ENCODE measurements around the gene NOL3.

NOL3 gene

GRCh38 chr16:67196881-67197280, 26.5 kb downstream of the NOL3 start:
- Histone ChIP-seq H3K9me3 (ENCODE audit: control insufficient read depth, low read length) (no peaks in the 10 kb centered on the region), H3K27ac (ENCODE audit: insufficient read depth, low read depth, low read length, poor library complexity, severe bottlenecking) (no peak overlapping the region), H3K4me3 (ENCODE audit: insufficient read depth, low read depth, low read length) (no peak overlapping the region), H3K27me3 (ENCODE audit: control insufficient read depth, insufficient read depth, low read length, poor library complexity, severe bottlenecking) (no peaks in the 10 kb centered on the region), H3K4me1 (ENCODE audit: control insufficient read depth, insufficient read depth, low read length) (peaks cover 8% of the 10 kb centered on the region), H3K36me3 (ENCODE audit: control insufficient read depth, insufficient read depth, low read length) (peaks cover 36% of the 10 kb centered on the region)
- WGBS, 2 experiments: 96 to 97% methylated on average over 1 of the region's 1 CpG

DNA sequence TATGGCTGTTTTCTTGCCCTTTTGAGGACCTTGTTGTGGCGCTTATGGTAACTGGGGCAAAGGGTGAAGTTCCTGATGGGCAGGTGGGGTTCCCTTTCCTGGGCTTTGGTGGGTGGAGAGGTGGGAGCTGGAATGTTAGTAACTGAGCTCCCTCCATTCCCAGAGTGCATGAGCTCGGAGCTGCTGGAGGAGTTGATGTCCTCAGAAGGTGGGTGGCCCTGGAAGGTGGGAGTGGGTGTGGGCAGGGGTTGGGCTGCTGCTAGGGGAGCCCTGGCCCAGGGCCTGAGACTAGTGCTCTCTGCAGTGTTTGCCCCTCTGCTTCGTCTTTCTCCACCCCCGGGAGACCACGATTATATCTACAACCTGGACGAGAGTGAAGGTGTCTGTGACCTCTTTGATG, 27.4 kb downstream of the NOL3 start:
- no peak overlapping the region for H3K4me3 ChIP-seq (ENCODE audit: insufficient read depth, low read depth, low read length)
- WGBS, 2 experiments: 93 to 97% methylated on average over 6 of the region's 6 CpGs
- H3K27ac ChIP-seq (ENCODE audit: insufficient read depth, low read depth, low read length, poor library complexity, severe bottlenecking): no peak overlapping the region
- no peaks in the 10 kb centered on the region for H3K27me3 ChIP-seq (ENCODE audit: control insufficient read depth, insufficient read depth, low read length, poor library complexity, severe bottlenecking)
- H3K4me1 ChIP-seq (ENCODE audit: control insufficient read depth, insufficient read depth, low read length): peaks cover 8% of the 10 kb centered on the region
- peaks cover 36% of the 10 kb centered on the region for H3K36me3 ChIP-seq (ENCODE audit: control insufficient read depth, insufficient read depth, low read length)
- no peaks in the 10 kb centered on the region for H3K9me3 ChIP-seq (ENCODE audit: control insufficient read depth, low read length)

- Histone ChIP-seq H3K27ac (ENCODE audit: insufficient read depth, low read depth, low read length, poor library complexity, severe bottlenecking) (no peak overlapping the region), H3K9me3 (ENCODE audit: control insufficient read depth, low read length) (no peaks in the 10 kb centered on the region), H3K27me3 (ENCODE audit: control insufficient read depth, insufficient read depth, low read length, poor library complexity, severe bottlenecking) (no peaks in the 10 kb centered on the region), H3K4me3 (ENCODE audit: insufficient read depth, low read depth, low read length) (no peak overlapping the region), H3K36me3 (ENCODE audit: control insufficient read depth, insufficient read depth, low read length) (peaks cover 36% of the 10 kb centered on the region), H3K4me1 (ENCODE audit: control insufficient read depth, insufficient read depth, low read length) (peaks cover 3% of the 10 kb centered on the region)
- 88 to 89% methylated on average over 12 of the region's 12 CpGs for WGBS, 2 experiments
Measured at GRCh38 chr16:67198238-67198734, 27.9 kb downstream of the NOL3 start.

DNA sequence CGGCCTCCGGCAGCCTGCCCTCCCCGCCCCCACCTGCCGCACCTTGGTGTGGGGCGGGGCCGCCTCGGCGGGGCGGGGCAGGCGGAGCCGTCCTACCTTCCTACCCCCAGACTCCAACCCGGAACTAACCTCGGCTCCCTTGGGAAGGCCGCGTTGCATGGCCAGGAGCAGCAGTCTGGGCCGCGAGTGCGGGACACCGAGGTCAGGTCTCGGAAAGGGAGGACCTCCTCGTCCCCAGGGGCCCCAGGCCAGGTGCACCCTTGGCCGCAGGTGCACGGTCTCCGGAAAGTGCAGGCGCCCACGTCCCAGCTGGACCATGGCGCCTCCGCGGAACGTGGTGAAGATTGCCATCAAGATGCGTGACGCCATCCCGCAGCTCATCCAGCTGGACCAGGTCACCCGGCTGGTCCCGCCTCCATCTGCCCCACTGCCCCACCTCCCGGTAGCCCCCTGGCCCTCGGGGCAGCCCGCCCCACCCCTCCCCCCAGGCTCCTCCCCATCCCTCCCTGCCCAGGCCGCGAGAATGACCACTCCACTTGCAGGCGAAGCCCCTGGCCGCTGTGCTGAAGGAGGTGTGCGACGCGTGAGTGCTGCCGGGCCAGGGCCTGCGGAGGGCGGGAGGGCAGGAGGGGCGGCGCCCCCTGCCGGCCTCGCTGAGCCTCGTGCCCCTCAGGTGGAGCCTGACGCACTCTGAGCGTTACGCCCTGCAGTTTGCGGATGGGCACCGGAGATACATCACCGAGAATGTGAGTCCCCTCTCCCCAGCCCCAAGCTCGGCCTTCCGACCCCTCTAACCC, 28.9 kb downstream of the NOL3 start, which contains the start of gene ELMO3:
TSS of gene ELMO3 (plus strand) at position 121 of the 797 bp plus-strand sequence. CDS start at position 317, 196 bp downstream.
- Histone ChIP-seq H3K27me3 (ENCODE audit: control insufficient read depth, insufficient read depth, low read length, poor library complexity, severe bottlenecking) (no peaks in the 10 kb centered on the region), H3K27ac (ENCODE audit: insufficient read depth, low read depth, low read length, poor library complexity, severe bottlenecking) (no peak within 1 kb of the TSS), H3K36me3 (ENCODE audit: control insufficient read depth, insufficient read depth, low read length) (peaks cover 34% of the 10 kb centered on the region), H3K4me3 (ENCODE audit: insufficient read depth, low read depth, low read length) (no peak within 1 kb of the TSS), H3K9me3 (ENCODE audit: control insufficient read depth, low read length) (no peaks in the 10 kb centered on the region), H3K4me1 (ENCODE audit: control insufficient read depth, insufficient read depth, low read length) (no peaks in the 10 kb centered on the region)
- WGBS, 2 experiments: 77% methylated on average over 60 of the region's 61 CpGs

- H3K9me3 ChIP-seq (ENCODE audit: control insufficient read depth, low read length): no peaks in the 10 kb centered on the region
- no peaks in the 10 kb centered on the region for H3K4me1 ChIP-seq (ENCODE audit: control insufficient read depth, insufficient read depth, low read length)
- 79 to 83% methylated on average over 21 to 22 of the region's 22 CpGs for WGBS, 2 experiments
- peaks cover 28% of the 10 kb centered on the region for H3K36me3 ChIP-seq (ENCODE audit: control insufficient read depth, insufficient read depth, low read length)
- no peak overlapping the region for H3K27ac ChIP-seq (ENCODE audit: insufficient read depth, low read depth, low read length, poor library complexity, severe bottlenecking)
- H3K4me3 ChIP-seq (ENCODE audit: insufficient read depth, low read depth, low read length): no peak overlapping the region
- no peaks in the 10 kb centered on the region for H3K27me3 ChIP-seq (ENCODE audit: control insufficient read depth, insufficient read depth, low read length, poor library complexity, severe bottlenecking)
Measured at GRCh38 chr16:67199808-67200198, 29.5 kb downstream of the NOL3 start.

DNA sequence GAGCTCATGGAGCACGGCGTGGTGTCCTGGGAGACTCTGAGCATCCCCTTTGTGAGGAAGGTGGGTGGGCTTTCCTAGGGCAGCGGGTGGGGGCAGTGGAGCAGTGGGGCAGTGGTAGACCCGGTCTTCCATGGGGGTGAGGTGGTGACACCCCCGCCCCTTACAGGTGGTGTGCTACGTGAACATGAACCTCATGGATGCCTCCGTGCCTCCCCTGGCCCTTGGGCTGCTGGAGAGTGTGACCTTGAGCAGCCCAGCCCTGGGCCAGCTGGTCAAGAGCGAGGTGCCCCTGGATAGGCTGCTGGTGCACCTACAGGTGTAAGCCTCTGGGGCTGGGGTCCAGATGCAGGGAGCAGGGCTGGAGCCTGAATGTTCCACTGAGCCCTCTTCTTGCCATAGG, 30.2 kb downstream of the NOL3 start:
- Histone ChIP-seq H3K9me3 (ENCODE audit: control insufficient read depth, low read length) (no peaks in the 10 kb centered on the region), H3K27me3 (ENCODE audit: control insufficient read depth, insufficient read depth, low read length, poor library complexity, severe bottlenecking) (no peaks in the 10 kb centered on the region), H3K4me3 (ENCODE audit: insufficient read depth, low read depth, low read length) (no peak overlapping the region), H3K27ac (ENCODE audit: insufficient read depth, low read depth, low read length, poor library complexity, severe bottlenecking) (no peak overlapping the region), H3K4me1 (ENCODE audit: control insufficient read depth, insufficient read depth, low read length) (no peaks in the 10 kb centered on the region), H3K36me3 (ENCODE audit: control insufficient read depth, insufficient read depth, low read length) (peaks cover 21% of the 10 kb centered on the region)
- WGBS, 2 experiments: 95 to 97% methylated on average over 8 of the region's 8 CpGs

DNA sequence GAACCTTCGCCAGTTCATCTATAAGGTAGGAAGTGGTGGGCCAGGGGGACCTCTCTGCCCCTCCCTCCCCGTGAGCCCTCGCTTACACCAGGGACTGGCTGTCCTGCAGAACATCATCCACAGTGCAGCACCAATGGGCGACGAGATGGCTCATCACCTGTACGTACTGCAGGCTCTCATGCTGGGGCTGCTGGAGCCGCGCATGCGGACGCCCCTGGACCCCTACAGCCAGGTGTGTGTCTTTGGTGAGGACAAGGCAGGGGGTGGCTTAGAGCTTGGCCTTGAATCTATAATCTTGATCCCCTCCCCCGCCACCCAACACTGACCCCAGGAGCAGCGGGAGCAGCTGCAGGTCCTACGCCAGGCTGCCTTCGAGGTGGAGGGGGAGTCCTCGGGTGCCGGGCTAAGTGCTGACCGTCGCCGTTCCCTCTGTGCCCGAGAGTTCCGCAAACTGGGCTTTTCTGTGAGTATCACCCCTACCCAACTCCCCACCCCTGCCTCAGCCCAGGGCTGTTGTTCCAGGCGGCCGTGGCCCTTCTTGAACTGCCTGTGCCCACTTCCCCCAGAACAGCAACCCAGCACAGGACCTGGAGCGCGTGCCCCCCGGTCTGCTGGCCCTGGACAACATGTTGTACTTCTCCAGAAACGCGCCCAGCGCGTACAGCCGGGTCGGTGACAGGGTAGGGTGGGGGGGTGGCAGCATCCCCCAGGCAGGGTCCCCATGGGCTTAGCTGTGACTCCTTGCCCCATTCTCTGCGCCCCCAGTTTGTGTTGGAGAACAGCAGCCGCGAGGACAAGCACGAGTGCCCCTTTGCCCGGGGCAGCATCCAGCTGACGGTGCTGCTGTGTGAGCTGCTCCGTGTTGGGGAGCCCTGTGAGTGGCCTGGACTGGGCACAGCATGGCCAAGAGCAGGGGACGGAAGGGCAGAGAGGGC, 31.3 kb downstream of the NOL3 start:
- no peaks in the 10 kb centered on the region for H3K9me3 ChIP-seq (ENCODE audit: control insufficient read depth, low read length)
- H3K4me3 ChIP-seq (ENCODE audit: insufficient read depth, low read depth, low read length): no peak overlapping the region
- 96 to 97% methylated on average over 40 of the region's 40 CpGs for WGBS, 2 experiments
- H3K27me3 ChIP-seq (ENCODE audit: control insufficient read depth, insufficient read depth, low read length, poor library complexity, severe bottlenecking): no peaks in the 10 kb centered on the region
- peaks cover 9% of the 10 kb centered on the region for H3K36me3 ChIP-seq (ENCODE audit: control insufficient read depth, insufficient read depth, low read length)
- H3K4me1 ChIP-seq (ENCODE audit: control insufficient read depth, insufficient read depth, low read length): peaks cover 4% of the 10 kb centered on the region
- no peak overlapping the region for H3K27ac ChIP-seq (ENCODE audit: insufficient read depth, low read depth, low read length, poor library complexity, severe bottlenecking)

- peaks cover 12% of the 10 kb centered on the region for H3K4me1 ChIP-seq (ENCODE audit: control insufficient read depth, insufficient read depth, low read length)
- H3K9me3 ChIP-seq (ENCODE audit: control insufficient read depth, low read length): no peaks in the 10 kb centered on the region
- no peak overlapping the region for H3K4me3 ChIP-seq (ENCODE audit: insufficient read depth, low read depth, low read length)
- H3K36me3 ChIP-seq (ENCODE audit: control insufficient read depth, insufficient read depth, low read length): peaks cover 2% of the 10 kb centered on the region
- H3K27me3 ChIP-seq (ENCODE audit: control insufficient read depth, insufficient read depth, low read length, poor library complexity, severe bottlenecking): no peaks in the 10 kb centered on the region
- WGBS, 2 experiments: 95 to 96% methylated on average over 12 of the region's 12 CpGs
- H3K27ac ChIP-seq (ENCODE audit: insufficient read depth, low read depth, low read length, poor library complexity, severe bottlenecking): no peak overlapping the region
Measured at GRCh38 chr16:67202426-67202825, 32.1 kb downstream of the NOL3 start.

GRCh38 chr16:67202956-67203493, 32.7 kb downstream of the NOL3 start:
- Histone ChIP-seq H3K4me1 (ENCODE audit: control insufficient read depth, insufficient read depth, low read length) (peaks cover 15% of the 10 kb centered on the region), H3K27me3 (ENCODE audit: control insufficient read depth, insufficient read depth, low read length, poor library complexity, severe bottlenecking) (no peaks in the 10 kb centered on the region), H3K9me3 (ENCODE audit: control insufficient read depth, low read length) (no peaks in the 10 kb centered on the region), H3K4me3 (ENCODE audit: insufficient read depth, low read depth, low read length) (no peak overlapping the region), H3K36me3 (ENCODE audit: control insufficient read depth, insufficient read depth, low read length) (no peaks in the 10 kb centered on the region), H3K27ac (ENCODE audit: insufficient read depth, low read depth, low read length, poor library complexity, severe bottlenecking) (no peak overlapping the region)
- 95 to 96% methylated on average over 23 of the region's 23 CpGs for WGBS, 2 experiments

GRCh38 chr16:67204076-67204475, 33.7 kb downstream of the NOL3 start:
- WGBS, 2 experiments: 93 to 94% methylated on average over 4 of the region's 4 CpGs
- H3K36me3 ChIP-seq (ENCODE audit: control insufficient read depth, insufficient read depth, low read length): no peaks in the 10 kb centered on the region
- no peaks in the 10 kb centered on the region for H3K27me3 ChIP-seq (ENCODE audit: control insufficient read depth, insufficient read depth, low read length, poor library complexity, severe bottlenecking)
- H3K4me1 ChIP-seq (ENCODE audit: control insufficient read depth, insufficient read depth, low read length): peaks cover 15% of the 10 kb centered on the region
- no peaks in the 10 kb centered on the region for H3K9me3 ChIP-seq (ENCODE audit: control insufficient read depth, low read length)
- H3K4me3 ChIP-seq (ENCODE audit: insufficient read depth, low read depth, low read length): no peak overlapping the region
- H3K27ac ChIP-seq (ENCODE audit: insufficient read depth, low read depth, low read length, poor library complexity, severe bottlenecking): no peak overlapping the region
